GM12891 (cell line): ENCODE results near the gene PPIF.
"Not testable (repeated sequence)": the region's sequence is repeated elsewhere in the genome, so short reads cannot be mapped to it uniquely, and the experiment has no call there.

Experiments used
- DNase-seq: peaks from one replicate; pipeline ENCODE4 v3.0.0; 2011; ENCODE audit warnings: low spot score; ENCODE audit not compliant: insufficient read length
- FAIRE-seq: peaks from 2 replicates; lab custom pipeline; 2011; peaks lifted over from hg19 to GRCh38; lab: Jason Lieb, UNC
- PAX5 ChIP-seq: IDR thresholded peaks from 2 replicates; pipeline ENCODE4 v1.6.1; 2011; ENCODE audit warnings: low read length, moderate library complexity, mild to moderate bottlenecking; ENCODE audit not compliant: insufficient read depth, severe bottlenecking
- POLR2A ChIP-seq: IDR thresholded peaks from 2 replicates; pipeline ENCODE4 v1.6.1; 2011; ENCODE audit warnings: low read depth, low read length, control low read depth
- POLR2AphosphoS5 ChIP-seq: IDR thresholded peaks from 2 replicates; pipeline ENCODE4 v1.6.1; 2011; ENCODE audit warnings: low read depth, low read length, control low read depth
- POU2F2 ChIP-seq: IDR thresholded peaks from 2 replicates; pipeline ENCODE4 v1.6.1; 2011; ENCODE audit warnings: low read depth, mild to moderate bottlenecking, control low read depth, low read length, moderate library complexity
- SPI1 ChIP-seq: IDR thresholded peaks from 2 replicates; pipeline ENCODE4 v1.6.1; 2011; ENCODE audit warnings: low read depth, low read length, control low read depth
- TAF1 ChIP-seq: IDR thresholded peaks from 2 replicates; pipeline ENCODE4 v1.6.1; 2011; ENCODE audit warnings: low read depth, low read length, control low read depth

Gene PPIF

GRCh38 chr10:79336739-79337138 lies 10.5 kb upstream of the PPIF start:
- no peak for FAIRE-seq
- no peak for TF ChIP-seq TAF1
- DNase-seq = no peak

GRCh38 chr10:79337783-79338469 lies 9.3 kb upstream of the PPIF start:
- FAIRE-seq = peak; percentile 41
- not testable (repeated sequence) for DNase-seq

- DNase-seq = no peak
- no peak for TF ChIP-seq PAX5
- no peak for TF ChIP-seq POLR2AphosphoS5
- no peak for TF ChIP-seq TAF1
- TF ChIP-seq POU2F2 = no peak
- TF ChIP-seq SPI1 = no peak
- TF ChIP-seq POLR2A = no peak
- no peak for FAIRE-seq
Measured at GRCh38 chr10:79339266-79339665, 8.0 kb upstream of the PPIF start.

DNA sequence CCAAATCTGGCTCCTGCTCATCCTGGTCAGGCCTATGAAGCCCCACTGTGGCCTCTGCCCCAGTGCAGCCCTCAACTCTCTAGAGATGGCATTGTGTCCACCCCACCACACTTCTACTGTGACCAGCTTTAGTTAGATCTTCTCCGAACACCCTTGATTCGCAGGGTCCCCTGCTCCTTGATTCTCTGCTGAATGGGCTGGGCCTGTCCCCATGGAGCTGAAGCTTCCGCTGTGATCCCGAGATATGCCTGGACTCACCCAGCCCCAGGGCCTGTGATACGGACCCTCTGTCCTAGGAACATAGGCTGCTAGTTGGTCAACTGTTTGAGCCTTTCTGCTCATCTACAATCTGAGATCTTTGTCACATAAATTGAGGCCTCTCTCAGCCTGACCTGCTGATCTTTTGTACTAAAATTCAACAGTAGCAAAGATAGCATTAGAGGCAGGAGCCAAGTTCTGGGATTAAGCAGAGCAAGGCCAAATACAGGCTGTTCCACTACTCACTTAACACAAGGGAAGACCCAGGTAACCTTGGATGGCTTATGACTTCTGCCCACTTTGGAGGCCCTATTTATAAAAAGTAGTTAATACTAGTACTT lies 6.5 kb upstream of the PPIF start:
- FAIRE-seq (no peak), DNase-seq (no peak)
- no peak for TF ChIP-seq POU2F2
- no peak for TF ChIP-seq PAX5
- TF ChIP-seq POLR2AphosphoS5 = no peak
- no peak for TF ChIP-seq TAF1
- TF ChIP-seq SPI1 = no peak
- no peak for TF ChIP-seq POLR2A

DNA sequence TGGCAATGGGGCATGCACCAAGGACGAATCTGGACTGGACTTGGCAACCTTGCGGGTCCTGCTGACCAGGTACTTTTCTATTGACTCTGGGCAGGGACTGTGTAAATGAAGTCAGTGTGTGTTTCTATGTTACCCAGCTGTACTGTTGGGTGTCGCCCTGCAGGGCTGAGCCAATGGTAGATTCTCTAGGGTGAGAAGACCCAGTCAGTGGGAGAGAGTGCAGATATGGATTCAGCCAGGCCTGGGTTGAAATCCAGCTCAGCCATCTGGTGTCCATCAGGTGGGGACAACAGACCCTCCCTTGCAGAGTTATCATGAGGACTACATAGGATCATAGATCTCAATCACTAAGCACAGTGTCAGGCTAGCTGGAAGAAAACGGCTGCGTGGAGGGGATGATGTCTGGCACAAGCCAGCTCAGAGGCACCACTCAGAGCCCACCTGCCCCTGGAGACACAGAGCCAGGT lies 4.9 kb upstream of the PPIF start:
- no peak for TF ChIP-seq POU2F2
- no peak for TF ChIP-seq PAX5
- no peak for TF ChIP-seq TAF1
- TF ChIP-seq POLR2AphosphoS5 = no peak
- TF ChIP-seq SPI1 = no peak
- TF ChIP-seq POLR2A = no peak

GRCh38 chr10:79342811-79343561 lies 4.3 kb upstream of the PPIF start:
- DNase-seq (no peak), FAIRE-seq (no peak)
- TF ChIP-seq TAF1 = no peak
- TF ChIP-seq SPI1 = no peak
- TF ChIP-seq POLR2A = no peak
- no peak for TF ChIP-seq POLR2AphosphoS5
- no peak for TF ChIP-seq PAX5
- TF ChIP-seq POU2F2 = no peak

More for the DNA sequence above, 4.9 kb upstream of the PPIF start:
- FAIRE-seq = no peak
- DNase-seq = no peak

DNA sequence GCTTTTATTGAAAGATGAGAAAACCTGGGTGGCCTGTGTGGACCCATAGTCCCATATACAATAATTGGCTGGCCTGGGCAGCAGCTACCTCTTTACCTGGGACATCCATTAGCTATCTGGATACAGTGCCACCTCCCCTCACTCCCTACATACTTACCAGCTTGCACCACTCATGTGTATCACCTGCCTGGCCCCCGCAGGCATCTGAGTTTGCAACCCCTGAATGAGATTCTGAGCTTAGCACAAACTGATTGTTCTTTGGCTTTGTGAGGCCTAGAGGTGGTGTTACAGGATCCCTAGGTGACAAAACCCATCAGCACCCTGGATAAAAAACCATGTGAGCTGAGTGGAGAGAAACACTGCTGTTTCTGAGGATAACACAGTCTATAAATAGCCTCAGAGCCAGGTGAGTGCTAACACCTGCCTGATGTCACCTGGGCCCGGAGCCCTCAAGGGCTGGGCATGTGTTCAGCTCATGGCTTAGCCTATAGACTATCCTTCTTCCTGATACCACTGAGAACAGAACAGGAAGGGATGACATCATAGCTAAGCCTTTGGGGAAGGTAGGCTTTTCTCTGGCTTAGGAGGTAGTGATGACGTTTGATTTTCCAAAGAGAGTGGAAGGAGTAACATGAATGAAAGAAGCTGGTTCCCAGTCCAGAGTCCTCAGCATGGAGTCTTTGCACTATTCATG lies 2.6 kb upstream of the PPIF start:
- DNase-seq (no peak), FAIRE-seq (no peak)
- TF ChIP-seq SPI1 (no peak), PAX5 (no peak), POU2F2 (no peak), TAF1 (no peak), POLR2A (no peak), POLR2AphosphoS5 (no peak)

- DNase-seq (no peak), FAIRE-seq (no peak)
- TF ChIP-seq POLR2A (no peak), SPI1 (no peak), PAX5 (no peak), POU2F2 (no peak), TAF1 (no peak), POLR2AphosphoS5 (no peak)
Measured at GRCh38 chr10:79345241-79346011, 1.8 kb upstream of the PPIF start.

DNA sequence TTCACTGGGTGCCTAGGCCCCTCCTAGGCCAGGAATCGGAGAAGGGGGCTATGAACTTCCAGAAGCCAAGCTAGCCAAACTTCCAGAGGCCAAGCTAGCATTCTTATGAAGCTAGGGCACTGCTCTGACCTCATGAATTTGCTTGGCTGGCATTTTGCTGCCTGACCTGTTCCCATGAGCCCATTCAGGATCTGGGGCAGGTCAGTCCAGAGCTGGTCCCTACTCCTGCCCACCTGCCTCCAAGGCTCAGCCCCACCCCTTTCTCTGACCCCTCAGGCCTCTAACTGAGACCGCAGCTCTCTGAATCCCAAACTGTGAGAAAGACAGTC lies 1.3 kb upstream of the PPIF start:
- DNase-seq (no peak), FAIRE-seq (no peak)
- no peak for TF ChIP-seq PAX5
- TF ChIP-seq SPI1 = no peak
- no peak for TF ChIP-seq POLR2AphosphoS5
- TF ChIP-seq POLR2A = no peak
- TF ChIP-seq TAF1 = no peak
- TF ChIP-seq POU2F2 = no peak
